Measurements from ENCODE around the gene EDC3.
"Not testable (repeated sequence)": the region's sequence is repeated elsewhere in the genome, so short reads cannot be mapped to it uniquely, and the experiment has no call there.

DNA sequence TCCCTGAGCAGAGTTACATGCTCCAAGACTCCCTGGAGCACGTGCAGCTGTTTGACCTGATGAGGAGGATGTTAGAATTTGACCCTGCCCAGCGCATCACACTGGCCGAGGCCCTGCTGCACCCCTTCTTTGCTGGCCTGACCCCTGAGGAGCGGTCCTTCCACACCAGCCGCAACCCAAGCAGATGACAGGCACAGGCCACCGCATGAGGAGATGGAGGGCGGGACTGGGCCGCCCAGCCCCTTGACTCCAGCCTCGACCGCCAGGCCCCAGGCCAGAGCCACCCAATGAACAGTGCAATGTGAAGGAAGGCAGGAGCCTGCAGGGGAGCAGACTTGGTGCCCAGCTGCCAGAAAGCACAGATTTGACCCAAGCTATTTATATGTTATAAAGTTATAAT lies 66.1 kb downstream of the EDC3 start:
- not testable (repeated sequence) for TF ChIP-seq RCOR1 (IDR thresholded peaks at IDR 0.05; ENCODE audit: low read depth, low read length); TP53 (CRISPR knock-in tag; IDR thresholded peaks at IDR 0.05); HDAC2 (IDR thresholded peaks at IDR 0.05)

Measured in A549 (cell line).